Sigmoid colon (tissue), 7 donors: Measurements from ENCODE around the gene CFAP61. TPM values are rescaled to one million over a fixed set of nuclear protein-coding genes. Genes with fewer than 3 reads are reported as not detected.

Source experiments
- DNase-seq: peaks from one replicate; pipeline ENCODE4 v3.0.0-alpha.2; 2019
- H3K27ac ChIP-seq, 4 donors: fragments of 200-600 bp; sonication (generic); one replicate each; pipeline ENCODE4 v1.5.1; 2016 to 2019; ENCODE audit warnings: mild to moderate bottlenecking in 1 of 4
- H3K27me3 ChIP-seq, 3 donors: fragments of 200-600 bp; sonication (generic); one replicate each; pipeline ENCODE4 v1.5.1; 2019; ENCODE audit warnings: mild to moderate bottlenecking in 1 of 3
- H3K36me3 ChIP-seq, 4 donors: fragments of 200-600 bp; sonication (generic); one replicate each; pipeline ENCODE4 v1.5.1; 2016 to 2019
- H3K4me1 ChIP-seq, 4 donors: fragments of 200-600 bp; sonication (generic); one replicate each; pipeline ENCODE4 v1.5.1; 2017 to 2019
- H3K4me3 ChIP-seq, 4 donors: fragments of 200-600 bp; sonication (generic); one replicate each; pipeline ENCODE4 v1.5.1; 2017 to 2019; ENCODE audit warnings: mild to moderate bottlenecking in 2 of 4, moderate library complexity in 1 of 4
- H3K9me3 ChIP-seq, 4 donors: fragments of 200-600 bp in 3 of 4; sonication (generic) in 3 of 4; one replicate each; pipeline versions ENCODE4 v1.5.1 to v1.6.1; 2013 to 2019
- EP300 ChIP-seq, 4 donors: sonication (generic); formaldehyde crosslinking; IDR thresholded peaks; one replicate each; pipeline ENCODE4 v1.6.1; 2017; ENCODE audit warnings: antibody characterized with exemption in 4 of 4
- POLR2A ChIP-seq, 2 donors: fragments of 450-650 bp; IDR thresholded peaks; one replicate each; pipeline ENCODE4 v1.6.1; 2016; ENCODE audit warnings: antibody characterized with exemption in 2 of 2, mild to moderate bottlenecking in 2 of 2, moderate library complexity in 2 of 2
- POLR2AphosphoS5 ChIP-seq, 4 donors: sonication (generic); formaldehyde crosslinking; IDR thresholded peaks; one replicate each; pipeline ENCODE4 v1.6.1; 2017; ENCODE audit warnings: antibody characterized with exemption in 4 of 4
- whole genome bisulfite sequencing, 2 donors: extraction: QIAGEN DNeasy Blood & Tissue Kit; methylation state at CpG; one replicate each; pipeline ENCODE4 v1.1.7; 2013; 5-methylcytosine and 5-hydroxymethylcytosine counted together
- intact Hi-C: fragments of 100-400 bp; cut with DNase I; formaldehyde crosslinking; loops from one replicate; pipeline ENCODE4 v1.15.1; 2023
- polyA plus RNA-seq, 3 donors: library from polyadenylated mRNA; stranded (reverse); fragments of 200-250 nt; gene quantifications; one replicate each; pipeline ENCODE4 v1.2.3, GENCODE V29; 2013
- total RNA-seq, 4 donors: library from RNA; depleted of rRNA; stranded (reverse); fragments of >200 nt; gene quantifications; one replicate each; pipeline ENCODE4 v1.1.0, GENCODE V29; 2016
- TF ChIP-seq, protein P1 (sequence below), 4 experiments: fragments of 450-650 bp in 3 of 4; fragments of 200-600 bp in 1 of 4; IDR thresholded peaks; one replicate each; pipeline ENCODE4 v1.5.1; 2016 to 2019; ENCODE audit warnings: antibody characterized with exemption in 4 of 4, mild to moderate bottlenecking in 3 of 4, moderate library complexity in 2 of 4
- donor health status: healthy with polysubstance abuse.
- donor health status: Bipolar disorder and iron deficiency.
- donor health status: healthy.

The CFAP61 gene
- total and polyA plus RNA-seq, 7 donors: 0.15 to 2.0 (median 0.44) TPM; not detected in 3

DNA sequence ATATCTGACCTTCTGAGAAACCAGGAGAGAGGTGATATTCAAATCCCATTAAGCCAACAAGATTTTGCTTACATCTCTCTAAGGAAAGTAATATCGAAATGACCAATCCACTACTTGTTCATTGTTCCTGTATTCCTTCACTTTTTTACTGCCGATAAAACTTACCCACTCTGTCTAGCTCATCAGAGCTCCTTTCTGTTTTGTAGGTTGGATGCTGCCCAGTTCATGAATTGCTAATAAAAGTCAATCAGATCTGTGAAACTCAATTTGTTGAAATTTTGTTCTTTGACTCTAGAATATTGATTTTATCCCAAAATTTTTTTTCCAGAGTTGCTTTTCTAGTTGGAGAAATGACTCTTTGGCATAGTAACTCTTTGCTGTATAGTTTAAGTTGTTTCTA, 166.7 kb downstream of the CFAP61 start:
- WGBS, 2 donors: 94 to 96% methylated on average over 2 of the region's 2 CpGs
- Histone ChIP-seq H3K36me3 (no peaks in the 10 kb centered on the region), H3K27ac (no peak overlapping the region), H3K4me3 (no peak overlapping the region), H3K4me1 (no peaks in the 10 kb centered on the region), H3K9me3 (peaks cover 0 to 4% (median 0%) of the 10 kb centered on the region in 4 donors), H3K27me3 (peaks cover 0 to 8% (median 0%) of the 10 kb centered on the region in 3 donors)
- TF ChIP-seq POLR2AphosphoS5 (IDR thresholded peaks at IDR 0.05) (no peak), POLR2A (IDR thresholded peaks at IDR 0.05) (no peak), EP300 (IDR thresholded peaks at IDR 0.05) (no peak)
- TF ChIP-seq, protein P1, sequence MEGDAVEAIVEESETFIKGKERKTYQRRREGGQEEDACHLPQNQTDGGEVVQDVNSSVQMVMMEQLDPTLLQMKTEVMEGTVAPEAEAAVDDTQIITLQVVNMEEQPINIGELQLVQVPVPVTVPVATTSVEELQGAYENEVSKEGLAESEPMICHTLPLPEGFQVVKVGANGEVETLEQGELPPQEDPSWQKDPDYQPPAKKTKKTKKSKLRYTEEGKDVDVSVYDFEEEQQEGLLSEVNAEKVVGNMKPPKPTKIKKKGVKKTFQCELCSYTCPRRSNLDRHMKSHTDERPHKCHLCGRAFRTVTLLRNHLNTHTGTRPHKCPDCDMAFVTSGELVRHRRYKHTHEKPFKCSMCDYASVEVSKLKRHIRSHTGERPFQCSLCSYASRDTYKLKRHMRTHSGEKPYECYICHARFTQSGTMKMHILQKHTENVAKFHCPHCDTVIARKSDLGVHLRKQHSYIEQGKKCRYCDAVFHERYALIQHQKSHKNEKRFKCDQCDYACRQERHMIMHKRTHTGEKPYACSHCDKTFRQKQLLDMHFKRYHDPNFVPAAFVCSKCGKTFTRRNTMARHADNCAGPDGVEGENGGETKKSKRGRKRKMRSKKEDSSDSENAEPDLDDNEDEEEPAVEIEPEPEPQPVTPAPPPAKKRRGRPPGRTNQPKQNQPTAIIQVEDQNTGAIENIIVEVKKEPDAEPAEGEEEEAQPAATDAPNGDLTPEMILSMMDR (IDR thresholded peaks at IDR 0.05): no peak
- intact Hi-C loops: no loop called here
- DNase-seq: no peak

DNA sequence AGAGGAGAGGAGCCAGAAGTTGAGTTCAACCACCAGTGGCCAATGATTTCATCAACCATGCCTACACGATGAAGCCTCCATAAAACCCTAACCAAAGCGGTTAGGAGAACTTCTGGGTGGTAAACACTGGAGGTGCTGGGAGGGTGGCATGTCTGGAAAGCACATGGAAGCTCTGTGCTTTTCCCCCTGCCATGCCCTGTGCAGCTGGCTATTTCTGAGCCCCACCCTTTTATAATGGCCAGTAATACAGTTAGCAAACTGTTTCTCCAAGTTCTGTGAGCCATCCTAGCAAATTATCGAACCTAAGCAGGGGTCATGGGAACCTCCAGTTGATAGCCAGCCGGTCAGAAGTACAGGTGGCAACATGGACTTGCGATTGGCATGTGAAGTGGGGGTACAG, 167.8 kb downstream of the CFAP61 start:
- no peaks in the 10 kb centered on the region for H3K36me3 ChIP-seq
- H3K27ac ChIP-seq: no peak overlapping the region
- H3K27me3 ChIP-seq: peaks cover 0 to 7% (median 0%) of the 10 kb centered on the region in 3 donors
- DNase-seq: no peak
- no peak overlapping the region for H3K4me3 ChIP-seq
- WGBS, 2 donors: 24 to 63% methylated on average over 5 of the region's 5 CpGs
- intact Hi-C loops: no loop called here
- no peaks in the 10 kb centered on the region for H3K4me1 ChIP-seq
- TF ChIP-seq, protein P1 (IDR thresholded peaks at IDR 0.05): no peak
- TF ChIP-seq POLR2AphosphoS5 (IDR thresholded peaks at IDR 0.05): no peak
- TF ChIP-seq POLR2A (IDR thresholded peaks at IDR 0.05): no peak
- no peak for TF ChIP-seq EP300 (IDR thresholded peaks at IDR 0.05)
- H3K9me3 ChIP-seq: peaks cover 0 to 4% (median 0%) of the 10 kb centered on the region in 4 donors

DNA sequence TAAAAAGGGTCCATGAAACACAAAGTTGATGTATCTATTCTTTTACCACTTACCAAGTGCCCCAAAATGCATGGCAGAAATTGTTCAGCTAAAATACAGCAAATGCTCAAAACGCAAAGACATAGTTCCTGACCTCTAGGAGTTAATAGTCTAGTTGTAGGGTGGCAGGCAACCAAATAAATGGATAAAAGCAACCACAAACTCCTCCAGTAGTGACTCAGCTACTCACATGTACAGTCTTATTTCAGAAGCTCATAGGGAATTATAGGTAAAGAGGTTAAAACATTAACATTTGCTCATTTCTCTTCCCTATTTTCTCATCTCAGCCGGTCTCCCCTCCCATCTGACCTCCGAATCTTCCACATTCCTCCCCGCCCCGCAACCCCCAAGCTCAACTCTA, 171.6 kb downstream of the CFAP61 start:
- Histone ChIP-seq H3K9me3 (peaks cover 0 to 4% (median 0%) of the 10 kb centered on the region in 4 donors), H3K36me3 (no peaks in the 10 kb centered on the region), H3K27ac (no peak overlapping the region), H3K27me3 (no peaks in the 10 kb centered on the region), H3K4me1 (no peaks in the 10 kb centered on the region), H3K4me3 (no peak overlapping the region)
- no peak for TF ChIP-seq POLR2AphosphoS5 (IDR thresholded peaks at IDR 0.05)
- TF ChIP-seq EP300 (IDR thresholded peaks at IDR 0.05): no peak
- TF ChIP-seq POLR2A (IDR thresholded peaks at IDR 0.05): no peak
- TF ChIP-seq, protein P1 (IDR thresholded peaks at IDR 0.05): no peak
- no peak for DNase-seq
- 93 to 95% methylated on average over 5 of the region's 5 CpGs for WGBS, 2 donors
- intact Hi-C loops: no loop called here

DNA sequence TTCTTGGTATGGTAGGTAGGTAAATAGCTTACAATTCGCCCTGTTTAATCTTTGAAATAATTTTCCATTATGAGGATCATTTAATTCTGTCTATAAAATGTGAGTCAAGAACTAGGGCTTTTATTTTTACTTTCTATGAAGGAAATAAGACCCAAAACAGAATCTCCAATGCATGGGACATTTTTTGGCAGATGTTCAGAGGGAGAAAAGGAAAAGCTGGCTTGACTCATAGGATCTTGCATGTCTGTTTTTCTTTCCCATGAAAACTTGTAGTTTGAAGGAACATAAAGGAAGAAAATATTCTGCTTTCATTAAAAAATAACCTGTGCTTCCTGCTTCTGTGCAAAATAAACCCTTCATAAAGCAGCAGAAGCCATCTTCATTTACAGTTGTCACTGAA, 172.5 kb downstream of the CFAP61 start:
- Histone ChIP-seq H3K27ac (no peak overlapping the region), H3K36me3 (no peaks in the 10 kb centered on the region), H3K4me1 (no peaks in the 10 kb centered on the region), H3K4me3 (no peak overlapping the region), H3K27me3 (no peaks in the 10 kb centered on the region), H3K9me3 (peaks cover 0 to 4% (median 0%) of the 10 kb centered on the region in 4 donors)
- intact Hi-C loops: no loop called here
- no peak for DNase-seq
- TF ChIP-seq, protein P1 (IDR thresholded peaks at IDR 0.05): no peak
- no peak for TF ChIP-seq EP300 (IDR thresholded peaks at IDR 0.05)
- no peak for TF ChIP-seq POLR2AphosphoS5 (IDR thresholded peaks at IDR 0.05)
- TF ChIP-seq POLR2A (IDR thresholded peaks at IDR 0.05): no peak
- 61 to 74% methylated on average over 1 of the region's 1 CpG for WGBS, 2 donors
